NCI-H2196 treated with DMSO at 0.1 percent for 48 hours (cell line): Measurements from ENCODE around the gene TMCC1.
"Not testable (repeated sequence)": the region's sequence is repeated elsewhere in the genome, so short reads cannot be mapped to it uniquely, and the experiment has no call there.

Experiments used
- DNase-seq: peaks from one replicate; lab custom pipeline; 2025; ENCODE audit not compliant: unreplicated experiment; lab: John Stamatoyannopoulos, UW

TMCC1 gene

DNA sequence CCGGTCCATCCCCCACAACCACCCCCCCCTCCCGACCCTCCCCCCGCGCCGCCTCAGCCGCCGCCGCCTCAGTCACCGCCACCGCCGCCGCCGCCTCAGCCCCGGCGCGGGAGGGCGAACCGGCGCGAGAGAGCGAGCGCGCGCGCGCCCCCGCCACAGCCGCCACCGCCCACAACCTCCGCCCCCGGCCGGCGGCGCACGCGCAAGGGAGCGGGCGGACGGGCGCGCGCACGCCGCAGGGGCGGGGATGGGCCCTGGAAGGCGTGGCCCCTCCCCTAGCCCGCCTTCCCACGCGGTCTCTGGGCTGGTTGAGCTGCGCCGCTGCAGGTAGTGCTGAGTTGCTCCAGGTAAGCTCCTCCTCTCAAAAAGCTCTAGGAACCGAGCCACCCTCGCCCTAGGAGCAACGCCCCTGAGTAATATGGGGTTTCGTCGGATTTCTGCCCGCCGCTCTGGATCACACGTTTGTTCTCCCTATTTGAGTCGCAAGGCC is at the start of gene TMCC1:
TMCC1 (minus strand) TSS at position 131 of the 490 bp plus-strand sequence.
- peak; percentile 94 for DNase-seq

GRCh38 chr3:129943020-129943419 is 49.5 kb upstream of the TMCC1 start:
- DNase-seq = no peak

DNA sequence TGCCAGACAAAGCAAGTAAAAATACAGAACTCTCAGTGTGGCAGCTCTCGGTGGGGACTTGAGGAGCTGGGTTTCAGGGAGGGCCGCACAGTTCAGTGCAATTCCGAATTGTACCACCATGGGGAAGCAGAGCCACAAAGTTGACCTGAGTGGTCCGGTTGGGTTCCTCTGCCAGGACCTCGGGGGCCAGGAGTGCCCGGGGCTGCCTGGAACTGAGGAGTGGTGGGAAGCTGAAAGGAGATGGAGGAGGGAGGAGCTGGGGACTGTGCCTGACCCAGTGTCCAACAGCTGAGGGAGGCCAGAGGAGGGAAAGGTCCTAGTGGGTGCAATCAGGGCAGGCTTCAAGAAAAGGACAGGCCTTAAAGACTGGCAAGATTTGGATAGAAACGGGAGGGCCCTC is 48.8 kb upstream of the TMCC1 start:
- DNase-seq = peak; percentile 45

- DNase-seq = no peak
Observed at GRCh38 chr3:129940086-129940485, 46.6 kb upstream of the TMCC1 start.

GRCh38 chr3:129938140-129938930 is 44.8 kb upstream of the TMCC1 start:
- DNase-seq = no peak

GRCh38 chr3:129937717-129938116 is 44.2 kb upstream of the TMCC1 start:
- no peak for DNase-seq

DNA sequence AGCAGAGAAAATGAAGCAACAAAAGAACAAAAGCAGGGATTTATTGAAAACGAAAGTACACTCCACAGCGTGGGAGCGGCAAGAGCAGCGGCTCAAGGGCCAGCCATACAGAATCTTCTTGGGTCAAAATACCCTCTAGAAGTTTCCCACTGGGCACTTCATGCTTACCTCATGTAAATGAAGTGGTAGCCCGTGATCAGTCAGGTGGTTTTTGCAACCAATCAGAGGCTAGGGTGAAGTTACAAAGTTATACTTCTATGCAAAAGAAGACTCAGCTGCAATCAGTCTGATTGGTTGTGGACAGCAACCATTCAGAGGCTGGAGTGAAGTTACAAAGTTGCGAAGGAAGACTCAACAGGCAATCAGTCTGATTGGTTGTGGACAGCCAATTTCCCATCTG is 43.2 kb upstream of the TMCC1 start:
- DNase-seq = peak; percentile 79

- DNase-seq = peak; percentile 13
Observed at GRCh38 chr3:129934234-129935123, 41.0 kb upstream of the TMCC1 start.

- DNase-seq = no peak
Observed at GRCh38 chr3:129933471-129933870, 40.0 kb upstream of the TMCC1 start.

DNA sequence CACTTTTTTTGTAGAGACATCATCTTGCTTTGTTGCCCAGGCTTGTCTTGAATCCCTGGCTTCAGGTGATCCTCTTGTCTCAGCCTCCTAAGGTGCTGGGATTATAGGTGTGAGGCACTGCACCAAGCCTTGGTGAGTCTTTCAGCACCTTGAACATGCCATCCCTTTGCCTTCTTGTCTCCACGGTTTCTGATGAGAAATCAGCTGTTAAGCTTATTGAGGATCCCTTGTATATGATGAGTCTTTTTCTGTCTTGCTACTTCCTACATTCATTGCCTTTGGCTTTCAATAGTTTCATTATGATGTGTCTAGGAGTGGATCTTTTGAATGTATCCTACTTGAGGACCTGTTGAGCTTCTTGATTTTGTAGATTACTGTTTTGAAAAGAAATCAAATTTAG is 35.9 kb upstream of the TMCC1 start:
- DNase-seq = no peak

DNA sequence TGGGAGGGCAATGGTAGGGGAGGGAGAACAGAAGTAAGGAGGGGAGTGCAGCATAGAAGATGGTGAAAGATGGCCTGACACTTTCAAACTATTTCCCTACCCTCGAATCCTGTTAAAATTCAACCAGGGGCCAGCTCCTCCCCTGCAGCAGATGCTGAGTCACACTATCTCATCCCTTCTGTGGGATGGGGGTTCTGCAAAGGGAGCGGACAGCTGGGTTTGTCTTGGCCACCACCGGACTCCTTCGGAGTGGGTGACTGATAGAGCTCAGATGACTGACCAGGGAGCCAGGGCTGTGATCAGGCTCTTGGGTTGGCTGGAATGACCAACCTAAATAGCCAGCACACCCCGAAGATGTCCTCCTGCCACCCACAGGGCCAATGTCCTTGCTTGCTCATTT is 33.6 kb upstream of the TMCC1 start:
- no peak for DNase-seq

DNA sequence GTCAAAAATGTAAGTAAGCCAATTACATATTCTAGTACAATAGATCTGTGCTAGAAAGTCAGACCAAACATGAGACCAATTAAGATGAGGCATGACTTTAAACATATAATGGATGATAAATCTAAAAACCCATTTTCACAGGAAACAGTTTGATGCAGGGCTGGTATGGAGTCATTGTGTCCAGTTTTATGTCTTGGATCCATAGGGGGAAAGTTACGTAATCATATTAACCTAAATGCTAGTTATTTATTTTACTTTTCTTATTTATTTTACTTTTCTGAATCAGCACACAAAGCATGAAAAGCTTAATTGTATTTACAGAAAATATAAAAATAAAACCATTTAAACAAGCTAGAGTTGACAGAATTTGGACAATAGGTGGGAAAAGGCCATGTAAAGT is 26.3 kb upstream of the TMCC1 start:
- DNase-seq = no peak

DNA sequence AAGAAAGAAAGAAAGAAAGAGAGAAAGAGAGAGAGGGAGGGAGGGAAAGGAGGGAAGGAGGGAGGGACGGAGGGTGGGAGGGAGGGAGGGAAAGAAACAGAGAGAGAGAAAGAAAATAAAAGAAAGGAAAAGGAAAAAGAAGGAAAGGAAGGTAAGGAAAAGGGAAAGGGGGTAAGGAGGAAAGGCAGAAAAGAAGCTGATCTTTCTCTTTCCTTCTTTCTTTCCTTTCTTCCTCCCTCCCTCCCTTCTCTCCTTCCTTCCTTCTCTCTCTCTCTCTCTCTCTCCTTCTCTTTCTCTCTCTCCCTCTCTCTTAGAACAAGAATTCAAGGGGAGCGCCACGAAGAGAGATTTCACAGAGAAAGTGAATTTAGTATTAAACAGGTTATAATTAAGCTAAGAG is 25.8 kb upstream of the TMCC1 start:
- no peak for DNase-seq

GRCh38 chr3:129918461-129918860 is 24.9 kb upstream of the TMCC1 start:
- DNase-seq = no peak

- no peak for DNase-seq
Observed at GRCh38 chr3:129917423-129918007, 24.0 kb upstream of the TMCC1 start.

DNA sequence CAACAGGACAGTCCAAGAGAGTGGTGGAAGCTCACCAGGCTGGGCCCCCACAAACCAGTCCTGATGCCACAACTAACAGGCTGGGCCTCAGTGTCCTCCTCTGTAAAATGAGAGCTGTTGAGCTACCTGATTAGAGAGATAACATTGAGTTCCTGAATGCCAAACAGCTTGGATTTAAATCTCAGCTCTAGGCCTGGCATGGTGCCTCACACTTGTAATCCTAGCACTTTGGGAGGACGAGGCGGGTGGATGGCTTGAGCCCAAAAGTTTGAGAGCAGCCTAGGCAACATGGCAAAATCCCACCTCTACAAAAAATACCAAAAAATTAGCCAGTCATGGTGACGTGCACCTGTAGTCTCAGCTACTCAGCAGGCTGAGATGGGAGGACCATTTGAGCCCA is 20.1 kb upstream of the TMCC1 start:
- no peak for DNase-seq

- DNase-seq = no peak
Observed at GRCh38 chr3:129911261-129911861, 17.9 kb upstream of the TMCC1 start.

DNA sequence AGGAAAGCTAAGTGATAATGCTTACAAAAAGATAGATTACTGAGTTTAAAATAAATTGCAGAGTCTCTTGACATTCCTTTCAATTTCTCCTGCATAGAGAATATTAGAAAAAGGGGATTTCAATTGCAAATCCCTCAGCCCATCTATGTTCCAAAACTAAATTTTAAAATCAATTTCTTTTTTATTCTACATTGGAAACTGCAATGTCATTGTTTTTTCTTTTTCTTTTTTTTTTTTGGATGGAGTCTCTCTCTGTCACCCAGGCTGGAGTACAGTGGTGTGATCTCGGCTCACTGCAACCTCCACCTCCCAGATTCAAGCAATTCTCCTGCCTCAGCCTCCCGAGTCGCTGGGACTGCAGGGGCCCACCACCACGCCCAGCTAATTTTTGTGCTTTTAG is 15.7 kb upstream of the TMCC1 start:
- DNase-seq = not testable (repeated sequence)

- DNase-seq = no peak
Observed at GRCh38 chr3:129908417-129908816, 14.9 kb upstream of the TMCC1 start.

- DNase-seq = not testable (repeated sequence)
Observed at GRCh38 chr3:129901272-129901671, 7.8 kb upstream of the TMCC1 start.

DNA sequence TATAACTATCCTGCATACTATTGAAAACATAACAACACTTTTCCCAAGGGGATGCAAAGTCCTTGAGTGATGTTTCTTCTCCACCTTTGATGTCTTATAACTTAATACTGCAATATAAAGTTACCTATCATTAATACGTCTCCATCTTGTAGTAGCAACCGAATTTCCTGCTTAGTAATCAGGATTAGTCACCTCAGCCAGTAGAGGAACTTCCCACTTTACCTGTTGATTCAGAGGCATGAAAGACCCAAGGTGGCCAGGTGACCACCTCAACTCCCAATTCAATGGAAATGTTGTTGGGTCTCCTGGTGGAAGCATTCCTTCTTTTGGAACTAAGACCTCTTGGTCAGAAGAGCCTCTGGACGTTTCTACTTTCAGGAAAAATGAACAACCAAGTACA is 3.5 kb upstream of the TMCC1 start:
- no peak for DNase-seq
